K562 (cell line): ENCODE data around the gene RASSF10. TPM values are rescaled to one million over a fixed set of nuclear protein-coding genes. Genes with fewer than 3 reads are reported as not detected.

Source experiments
- ATAC-seq: fragments of 200-7000 bp; cut with Tn5 transposase; 3 replicates; pipeline ENCODE4 v1.9.1; 2020; ENCODE audit warnings: moderate library complexity
- BruUV-seq: library from RNA; stranded (reverse); fragments of 400-500 nt; replicated peaks from 2 replicates; lab custom pipeline; 2021; lab: Mats Ljungman, UMichigan
- CTCF ChIA-PET: fragments of 300-600 bp; formaldehyde crosslinking; extraction: SDS; loops from one replicate; lab custom pipeline; 2021; ENCODE audit warnings: low intra/inter-chr PET ratio; lab: Yijun Ruan, JAX
- POLR2A ChIA-PET: fragments of 300-600, 350-650 bp; sonication (Branson Sonifier 250); formaldehyde crosslinking; extraction: SDS; loops from one replicate; lab custom pipeline; 2021; ENCODE audit warnings: antibody characterized with exemption, inconsistent platforms; lab: Yijun Ruan, JAX
- DNase-seq, 4 experiments: peaks; one replicate each; pipeline versions ENCODE4 v3.0.0 to v3.0.0-alpha.2; 2011 to 2018; ENCODE audit warnings: low spot score in 3 of 4, mixed read lengths in 3 of 4; ENCODE audit errors: extremely low read depth in 1 of 4
- FAIRE-seq: peaks from 2 replicates; lab custom pipeline; 2011; peaks lifted over from hg19 to GRCh38; lab: Jason Lieb, UNC
- H2AFZ ChIP-seq: 2 replicates; pipeline ENCODE4 v1.6.0; 2011; ENCODE audit warnings: low read depth, low read length, control low read depth, inconsistent platforms
- H3K27ac ChIP-seq: fragments of 200-600 bp; 3 replicates; pipeline ENCODE4 v1.8.0; 2011; ENCODE audit warnings: low read depth, mild to moderate bottlenecking, control low read depth, inconsistent platforms, low read length, moderate library complexity, mixed read lengths; ENCODE audit errors: extremely low read depth
- H3K27me3 ChIP-seq, 2 experiments: fragments of 300-600 bp in 1 of 2; 2 replicates in 1 of 2; 3 replicates in 1 of 2; pipeline versions ENCODE4 v1.6.0 to v1.8.0; 2011; ENCODE audit warnings: inconsistent platforms in 2 of 2, low read length in 2 of 2, mild to moderate bottlenecking in 1 of 2, mixed read lengths in 1 of 2, moderate library complexity in 1 of 2; ENCODE audit not compliant: control insufficient read depth in 2 of 2, insufficient read depth in 2 of 2
- H3K36me3 ChIP-seq: fragments of 300-600 bp; 3 replicates; pipeline ENCODE4 v1.8.0; 2011; ENCODE audit warnings: mild to moderate bottlenecking, low read length, inconsistent platforms; ENCODE audit not compliant: control insufficient read depth, insufficient read depth
- H3K4me1 ChIP-seq, 2 experiments: fragments of 200-600 bp in 1 of 2; replicated peaks in 1 of 2; 2 replicates in 1 of 2; 3 replicates in 1 of 2; pipeline versions ENCODE4 v1.5.1 to v1.8.0; 2011; ENCODE audit warnings: inconsistent platforms in 2 of 2, low read length in 2 of 2, mild to moderate bottlenecking in 1 of 2, mixed read lengths in 1 of 2, moderate library complexity in 1 of 2; ENCODE audit not compliant: control insufficient read depth in 2 of 2, insufficient read depth in 2 of 2
- H3K4me2 ChIP-seq: 2 replicates; pipeline ENCODE4 v1.6.1; 2011; ENCODE audit warnings: low read length, control low read depth, inconsistent platforms, mixed read lengths; ENCODE audit not compliant: insufficient read depth
- H3K4me3 ChIP-seq: fragments of 200-600 bp; sonication (generic), shearing (Covaris generic); 2 replicates; pipeline ENCODE4 v1.5.1; 2016; ENCODE audit warnings: control low read depth, inconsistent platforms
- H3K79me2 ChIP-seq: fragments of 200-600 bp; 3 replicates; pipeline ENCODE4 v1.8.0; 2011; ENCODE audit warnings: low read length, inconsistent platforms; ENCODE audit not compliant: control insufficient read depth, insufficient read depth
- H3K9ac ChIP-seq, 2 experiments: 2 replicates each; pipeline versions ENCODE4 v1.6.0 to v1.6.1; 2011; ENCODE audit warnings: low read depth in 2 of 2, low read length in 2 of 2, control low read depth in 1 of 2, inconsistent platforms in 1 of 2, mild to moderate bottlenecking in 1 of 2, mixed read lengths in 1 of 2; ENCODE audit not compliant: insufficient read depth in 1 of 2
- H3K9me1 ChIP-seq: one replicate; pipeline ENCODE4 v1.6.0; 2011; ENCODE audit warnings: inconsistent platforms, mild to moderate bottlenecking, low read length, moderate library complexity; ENCODE audit not compliant: control insufficient read depth, insufficient read depth
- H3K9me3 ChIP-seq: replicated peaks from 2 replicates; pipeline ENCODE4 v1.5.1; 2011; ENCODE audit warnings: low read depth, low read length, inconsistent platforms; ENCODE audit not compliant: control insufficient read depth, insufficient read depth
- H4K20me1 ChIP-seq: replicated peaks from 2 replicates; pipeline ENCODE4 v1.6.1; 2011; ENCODE audit warnings: low read length, inconsistent platforms, mixed read lengths; ENCODE audit not compliant: control insufficient read depth, insufficient read depth
- ASH1L ChIP-seq: fragments of 450-650 bp; IDR thresholded peaks from 2 replicates; pipeline ENCODE4 v1.6.1; 2018; ENCODE audit warnings: borderline replicate concordance, mild to moderate bottlenecking, low read depth; ENCODE audit not compliant: partially characterized antibody
- CBFA2T2 ChIP-seq: fragments of 450-650 bp; conservative IDR thresholded peaks from 2 replicates; pipeline ENCODE4 v1.6.1; 2017; ENCODE audit warnings: mild to moderate bottlenecking
- E2F6 ChIP-seq, 2 experiments: IDR thresholded peaks; 2 replicates each; pipeline ENCODE4 v1.6.1; 2011; ENCODE audit warnings: borderline replicate concordance in 1 of 2, control low read depth in 1 of 2, low read depth in 1 of 2, low read length in 1 of 2, mild to moderate bottlenecking in 1 of 2, mixed read lengths in 1 of 2, moderate library complexity in 1 of 2; ENCODE audit not compliant: insufficient read depth in 1 of 2, insufficient read length in 1 of 2, poor library complexity in 1 of 2, severe bottlenecking in 1 of 2; ENCODE audit errors: extremely low read depth in 1 of 2
- GATA2 ChIP-seq: sonication (generic); formaldehyde crosslinking; IDR thresholded peaks from 2 replicates; pipeline ENCODE4 v1.4.0; 2020; ENCODE audit warnings: mild to moderate bottlenecking, missing genetic modification reagents
- MAFF ChIP-seq: IDR thresholded peaks from 2 replicates; pipeline ENCODE4 v1.6.1; 2012; ENCODE audit warnings: low read length, improper control_type of control experiment
- MAFG ChIP-seq: fragments of 450-650 bp; conservative IDR thresholded peaks from 2 replicates; pipeline ENCODE4 v1.6.1; 2016; ENCODE audit warnings: missing genetic modification characterization, missing compliant biosample characterization
- MNT ChIP-seq, 2 experiments: fragments of 450-650 bp; conservative IDR thresholded peaks; 2 replicates each; pipeline ENCODE4 v1.6.1; 2017; ENCODE audit warnings: mild to moderate bottlenecking in 2 of 2, moderate library complexity in 2 of 2
- SMC3 ChIP-seq: conservative IDR thresholded peaks from 2 replicates; pipeline ENCODE4 v1.6.1; 2011; ENCODE audit warnings: low read depth, low read length, improper control_type of control experiment; ENCODE audit not compliant: insufficient read depth
- ZBTB26 ChIP-seq: fragments of 450-650 bp; formaldehyde crosslinking; IDR thresholded peaks from 2 replicates; pipeline ENCODE4 v1.4.0; 2022; ENCODE audit warnings: missing genetic modification characterization
- ZFPM2 ChIP-seq: fragments of 250-450 bp; sonication (Bioruptor Pico); IDR thresholded peaks from 2 replicates; pipeline ENCODE4 v1.5.1; 2022; ENCODE audit warnings: mild to moderate bottlenecking
- WGBS: fragments of 100-300 bp; shearing (Covaris generic); methylation state at CpG from one replicate; pipeline ENCODE4 v1.1.6; 2016; ENCODE audit warnings: low coverage, mixed read lengths; ENCODE audit not compliant: insufficient coverage; ENCODE audit errors: missing lambda C conversion rate; 5-methylcytosine and 5-hydroxymethylcytosine counted together
- in situ Hi-C: fragments of 300-500 bp; cut with MboI; formaldehyde crosslinking; loops from 4 replicates; pipeline ENCODE4 v1.15.0; 2018; ENCODE audit warnings: inconsistent platforms, mixed read lengths
- intact Hi-C: fragments of 100-400 bp; cut with micrococcal nuclease; formaldehyde crosslinking; loops from 2 replicates; pipeline ENCODE4 v1.14.2; 2022
- polyA plus RNA-seq, 8 experiments: library from polyadenylated mRNA; depleted of rRNA in 4 of 8; stranded (reverse) in 5 of 8; unstranded in 3 of 8; fragments of >200 nt; fragmentation: Nextera tagmentation in 2 of 8; fragmentation: Illumina TruSeq in 1 of 8; extraction: Ambion mirVana in 2 of 8; extraction: Trizol in 1 of 8; gene quantifications; 2 replicates each; pipeline versions ENCODE4 v1.2.1 to v1.2.3, GENCODE V29; 2011 to 2014; ENCODE audit warnings: inconsistent platforms in 1 of 8, missing spikeins in 1 of 8
- total RNA-seq, 7 experiments: library from RNA; depleted of rRNA in 6 of 7; stranded (reverse); fragments of >200 nt in 6 of 7; fragmentation: Illumina TruSeq in 2 of 7; extraction: Trizol in 2 of 7; gene quantifications; 2 replicates each; pipeline versions ENCODE4 v1.2.1 to v1.2.3, GENCODE V29; 2011 to 2021; ENCODE audit warnings: low replicate concordance in 1 of 7

The RASSF10 gene
- total and polyA plus RNA-seq, 9 of the 15 experiments (the other 6 are each of a cell fraction or from before 2014, with no cell fraction given): not detected

- Histone ChIP-seq H4K20me1 (no peaks in the 10 kb centered on the region), H3K4me1 (peaks cover 7 to 20% of the 10 kb centered on the region in 2 experiments), H3K4me2 (no peak overlapping the region), H3K79me2 (no peaks in the 10 kb centered on the region), H3K36me3 (no peaks in the 10 kb centered on the region)
- no TSS peak for BruUV-seq
- ATAC-seq: no peak
- TF ChIP-seq MNT (conservative IDR thresholded peaks at IDR 0.05) (no peak), CBFA2T2 (0 out of 2 replicates have a peak, but pooled peaks have one; percentile 16)
- TF ChIP-seq, all 486 proteins: peak for 1
- peaks cover 0 to 14% of the 10 kb centered on the region in 2 experiments; a peak in 4 of 5 replicates for H3K27me3 ChIP-seq
- no peaks in the 10 kb centered on the region for H3K9me3 ChIP-seq
- in situ Hi-C loops (no loop called here), intact Hi-C loops (no loop called here)
- no peak overlapping the region for H3K9ac ChIP-seq
- WGBS: 5% methylated on average over 9 of the region's 9 CpGs
- CTCF ChIA-PET: no interaction called here
- DNase-seq: no peak
- POLR2A ChIA-PET: interaction anchor here (0.7 kb wide), 1 partner anchor 505 kb away, joined by 3 read pairs; no protein-coding TSS in a partner anchor
- no peaks in the 10 kb centered on the region for H3K9me1 ChIP-seq
- H3K27ac ChIP-seq: no peak overlapping the region
- peak; percentile 56 for FAIRE-seq
- no peak overlapping the region for H2AFZ ChIP-seq
- H3K4me3 ChIP-seq: no peak overlapping the region
Measured at GRCh38 chr11:13012056-13012661, 3.0 kb downstream of the RASSF10 start.

- FAIRE-seq: peak; percentile 62
- intact Hi-C loops: no loop called here
- WGBS: 5% methylated on average over 7 of the region's 7 CpGs
- Histone ChIP-seq H3K36me3 (no peaks in the 10 kb centered on the region), H2AFZ (no peak overlapping the region), H4K20me1 (no peaks in the 10 kb centered on the region), H3K9me1 (no peaks in the 10 kb centered on the region), H3K9ac (no peak overlapping the region), H3K4me2 (no peak overlapping the region), H3K9me3 (no peaks in the 10 kb centered on the region), H3K27ac (no peak overlapping the region), H3K4me3 (no peak overlapping the region), H3K27me3 (peaks cover 0 to 11% of the 10 kb centered on the region in 2 experiments; a peak in 4 of 5 replicates), H3K79me2 (no peaks in the 10 kb centered on the region), H3K4me1 (peaks cover 7 to 20% of the 10 kb centered on the region in 2 experiments)
- ChIA-PET POLR2A (interaction anchor here (0.6 to 1.1 kb wide), 3 partner anchors 12 to 506 kb away, joined by 3 read pairs; no protein-coding TSS in a partner anchor), CTCF (no interaction called here)
- no TSS peak for BruUV-seq
- no peak for DNase-seq
- in situ Hi-C loops: no loop called here
- no peak for ATAC-seq
- TF ChIP-seq SMC3 (no peak), E2F6 (IDR thresholded peaks at IDR 0.05; ENCODE audit: borderline replicate concordance in 1 of 2, extremely low read depth in 1 of 2, insufficient read depth in 1 of 2, insufficient read length in 1 of 2, low read depth in 1 of 2, low read length in 1 of 2, poor library complexity in 1 of 2, severe bottlenecking in 1 of 2) (no peak), MAFF (peak; percentile 96), ZBTB26 (CRISPR knock-in tag) (no peak), ASH1L (no peak), GATA2 (no peak), ZFPM2 (CRISPR knock-in tag) (no peak), MAFG (peak; percentile 84)
Measured at GRCh38 chr11:13013054-13013488, 4.0 kb downstream of the RASSF10 start.
